ENCODE measurements around the gene CA10. TPM values are rescaled to one million over a fixed set of nuclear protein-coding genes. Genes with fewer than 3 reads are reported as not detected.

Gene CA10
- total RNA-seq, 2 donors from 2014 or later, result 0.22 to 0.37 TPM

GRCh38 chr17:51955245-51955644 lies 203.3 kb downstream of the CA10 start:
- H3K4me1 Mint-ChIP-seq, result no peaks in the 10 kb centered on the region
- H3K9me3 Mint-ChIP-seq, result no peaks in the 10 kb centered on the region
- H3K27ac Mint-ChIP-seq, result no peak overlapping the region
- Histone ChIP-seq H3K4me3 (ENCODE audit: low read length) (no peak overlapping the region), H3K36me3 (ENCODE audit: control insufficient read depth, insufficient read depth, low read length) (no peaks in the 10 kb centered on the region), H3K4me1 (ENCODE audit: control insufficient read depth, insufficient read depth, low read length) (no peaks in the 10 kb centered on the region), H3K27ac (ENCODE audit: low read depth, low read length) (no peak overlapping the region), H3K9me3 (ENCODE audit: control insufficient read depth, low read length) (peaks cover 19% of the 10 kb centered on the region), H3K27me3 (ENCODE audit: control insufficient read depth, insufficient read depth, low read length, poor library complexity, severe bottlenecking) (no peaks in the 10 kb centered on the region), H3K9ac (ENCODE audit: extremely low read depth, low read length, poor library complexity, severe bottlenecking) (no peak overlapping the region)
- H3K36me3 Mint-ChIP-seq (ENCODE audit: low read depth), result no peaks in the 10 kb centered on the region
- DNase-seq, result no peak
- H3K4me3 Mint-ChIP-seq, result no peak overlapping the region
- no peak for TF ChIP-seq CTCF (conservative IDR thresholded peaks at IDR 0.05)
- peaks cover 3% of the 10 kb centered on the region for H3K27me3 Mint-ChIP-seq (ENCODE audit: insufficient read depth)
- WGBS, 2 experiments (ENCODE audit: insufficient coverage in 1 of 2, insufficient read length in 1 of 2), result 64 to 82% methylated on average over 2 of the region's 2 CpGs

GRCh38 chr17:51954232-51954765 lies 204.2 kb downstream of the CA10 start:
- TF ChIP-seq CTCF (conservative IDR thresholded peaks at IDR 0.05), result no peak
- Histone ChIP-seq H3K4me1 (ENCODE audit: control insufficient read depth, insufficient read depth, low read length) (no peaks in the 10 kb centered on the region), H3K9me3 (ENCODE audit: control insufficient read depth, low read length) (peaks cover 19% of the 10 kb centered on the region), H3K36me3 (ENCODE audit: control insufficient read depth, insufficient read depth, low read length) (no peaks in the 10 kb centered on the region), H3K27ac (ENCODE audit: low read depth, low read length) (no peak overlapping the region), H3K27me3 (ENCODE audit: control insufficient read depth, insufficient read depth, low read length, poor library complexity, severe bottlenecking) (no peaks in the 10 kb centered on the region), H3K4me3 (ENCODE audit: low read length) (no peak overlapping the region), H3K9ac (ENCODE audit: extremely low read depth, low read length, poor library complexity, severe bottlenecking) (no peak overlapping the region)
- Mint-ChIP-seq H3K27ac (no peak overlapping the region), H3K27me3 (ENCODE audit: insufficient read depth) (peaks cover 3% of the 10 kb centered on the region), H3K4me3 (no peak overlapping the region), H3K4me1 (no peaks in the 10 kb centered on the region), H3K36me3 (ENCODE audit: low read depth) (no peaks in the 10 kb centered on the region), H3K9me3 (no peaks in the 10 kb centered on the region)
- 41 to 60% methylated on average over 1 to 2 of the region's 2 CpGs for WGBS, 2 experiments (ENCODE audit: insufficient coverage in 1 of 2, insufficient read length in 1 of 2)
- no peak for DNase-seq

GRCh38 chr17:51951741-51952140 lies 206.8 kb downstream of the CA10 start:
- 33% methylated on average over 1 to 2 of the region's 2 CpGs for WGBS, 2 experiments (ENCODE audit: insufficient coverage in 1 of 2, insufficient read length in 1 of 2)
- no peaks in the 10 kb centered on the region for H3K36me3 Mint-ChIP-seq (ENCODE audit: low read depth)
- H3K4me3 Mint-ChIP-seq, result no peak overlapping the region
- Histone ChIP-seq H3K4me1 (ENCODE audit: control insufficient read depth, insufficient read depth, low read length) (no peaks in the 10 kb centered on the region), H3K9ac (ENCODE audit: extremely low read depth, low read length, poor library complexity, severe bottlenecking) (no peak overlapping the region), H3K36me3 (ENCODE audit: control insufficient read depth, insufficient read depth, low read length) (no peaks in the 10 kb centered on the region), H3K27me3 (ENCODE audit: control insufficient read depth, insufficient read depth, low read length, poor library complexity, severe bottlenecking) (no peaks in the 10 kb centered on the region), H3K4me3 (ENCODE audit: low read length) (no peak overlapping the region), H3K27ac (ENCODE audit: low read depth, low read length) (no peak overlapping the region), H3K9me3 (ENCODE audit: control insufficient read depth, low read length) (peaks cover 14% of the 10 kb centered on the region)
- no peak for TF ChIP-seq CTCF (conservative IDR thresholded peaks at IDR 0.05)
- H3K4me1 Mint-ChIP-seq, result no peaks in the 10 kb centered on the region
- peaks cover 3% of the 10 kb centered on the region for H3K27me3 Mint-ChIP-seq (ENCODE audit: insufficient read depth)
- H3K27ac Mint-ChIP-seq, result no peak overlapping the region
- H3K9me3 Mint-ChIP-seq, result no peaks in the 10 kb centered on the region
- no peak for DNase-seq
